22Rv1 (cell line): ENCODE results near the gene ARHGAP6.

Experiments
- ZFX ChIP-seq: fragments of 450-650 bp; IDR thresholded peaks from 2 replicates; pipeline ENCODE4 v1.6.1; 2017; ENCODE audit warnings: antibody characterized with exemption, borderline replicate concordance
- TF ChIP-seq, protein P1 (sequence below): fragments of 450-650 bp; IDR thresholded peaks from 2 replicates; pipeline ENCODE4 v1.5.1; 2017; ENCODE audit warnings: mild to moderate bottlenecking

DNA sequence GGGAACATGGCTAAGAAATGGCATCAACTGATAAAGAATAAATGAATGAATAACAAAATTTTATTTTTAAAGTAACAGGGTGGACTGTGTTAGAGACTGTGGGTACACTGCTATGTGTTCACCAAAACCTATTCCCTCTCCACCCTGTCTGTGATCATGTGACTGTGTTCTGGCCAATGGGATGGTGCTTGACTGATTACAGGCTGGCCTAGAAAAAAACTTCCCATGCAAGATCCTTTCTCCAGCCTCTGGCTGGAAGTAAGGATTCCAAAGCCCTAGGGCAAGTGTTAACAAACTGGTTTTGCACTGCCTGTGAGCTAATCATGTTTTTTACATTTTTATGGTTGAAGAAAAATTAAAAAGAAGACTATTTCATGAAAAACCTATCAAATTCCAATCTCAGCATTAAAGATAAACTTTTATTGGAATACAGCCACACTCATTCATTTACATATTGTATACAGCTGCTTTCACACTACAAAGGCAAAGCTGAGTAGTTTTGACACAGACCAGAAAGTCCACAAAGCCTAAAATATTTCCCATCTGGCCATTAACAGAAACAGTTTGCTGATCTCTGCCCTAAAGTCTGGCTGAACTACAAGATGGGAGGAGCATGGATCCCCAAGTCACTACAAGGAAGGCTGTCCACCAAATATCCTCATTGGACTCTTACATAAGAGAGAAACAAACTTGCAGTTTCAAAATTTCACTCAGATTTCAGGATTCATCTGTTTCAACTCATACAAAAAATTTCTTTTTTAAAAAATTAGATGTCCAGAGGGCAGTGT, 133.2 kb downstream of the ARHGAP6 start:
- TF ChIP-seq, protein P1, sequence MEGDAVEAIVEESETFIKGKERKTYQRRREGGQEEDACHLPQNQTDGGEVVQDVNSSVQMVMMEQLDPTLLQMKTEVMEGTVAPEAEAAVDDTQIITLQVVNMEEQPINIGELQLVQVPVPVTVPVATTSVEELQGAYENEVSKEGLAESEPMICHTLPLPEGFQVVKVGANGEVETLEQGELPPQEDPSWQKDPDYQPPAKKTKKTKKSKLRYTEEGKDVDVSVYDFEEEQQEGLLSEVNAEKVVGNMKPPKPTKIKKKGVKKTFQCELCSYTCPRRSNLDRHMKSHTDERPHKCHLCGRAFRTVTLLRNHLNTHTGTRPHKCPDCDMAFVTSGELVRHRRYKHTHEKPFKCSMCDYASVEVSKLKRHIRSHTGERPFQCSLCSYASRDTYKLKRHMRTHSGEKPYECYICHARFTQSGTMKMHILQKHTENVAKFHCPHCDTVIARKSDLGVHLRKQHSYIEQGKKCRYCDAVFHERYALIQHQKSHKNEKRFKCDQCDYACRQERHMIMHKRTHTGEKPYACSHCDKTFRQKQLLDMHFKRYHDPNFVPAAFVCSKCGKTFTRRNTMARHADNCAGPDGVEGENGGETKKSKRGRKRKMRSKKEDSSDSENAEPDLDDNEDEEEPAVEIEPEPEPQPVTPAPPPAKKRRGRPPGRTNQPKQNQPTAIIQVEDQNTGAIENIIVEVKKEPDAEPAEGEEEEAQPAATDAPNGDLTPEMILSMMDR = no peak
- no peak for TF ChIP-seq ZFX
